C4-2B (cell line): ENCODE data around the gene RASD2.
"Not testable (repeated sequence)": the region's sequence is repeated elsewhere in the genome, so short reads cannot be mapped to it uniquely, and the experiment has no call there.

ENCODE experiments used
- H3K27ac ChIP-seq: fragments of 450-650 bp; 2 replicates; pipeline ENCODE4 v1.5.1; 2017
- ZFX ChIP-seq: fragments of 450-650 bp; IDR thresholded peaks from 2 replicates; pipeline ENCODE4 v1.6.1; 2017
- TF ChIP-seq, protein P1 (sequence below): fragments of 450-650 bp; conservative IDR thresholded peaks from 2 replicates; pipeline ENCODE4 v1.5.1; 2017; ENCODE audit warnings: mild to moderate bottlenecking

The RASD2 gene, protein sequence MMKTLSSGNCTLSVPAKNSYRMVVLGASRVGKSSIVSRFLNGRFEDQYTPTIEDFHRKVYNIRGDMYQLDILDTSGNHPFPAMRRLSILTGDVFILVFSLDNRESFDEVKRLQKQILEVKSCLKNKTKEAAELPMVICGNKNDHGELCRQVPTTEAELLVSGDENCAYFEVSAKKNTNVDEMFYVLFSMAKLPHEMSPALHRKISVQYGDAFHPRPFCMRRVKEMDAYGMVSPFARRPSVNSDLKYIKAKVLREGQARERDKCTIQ

DNA sequence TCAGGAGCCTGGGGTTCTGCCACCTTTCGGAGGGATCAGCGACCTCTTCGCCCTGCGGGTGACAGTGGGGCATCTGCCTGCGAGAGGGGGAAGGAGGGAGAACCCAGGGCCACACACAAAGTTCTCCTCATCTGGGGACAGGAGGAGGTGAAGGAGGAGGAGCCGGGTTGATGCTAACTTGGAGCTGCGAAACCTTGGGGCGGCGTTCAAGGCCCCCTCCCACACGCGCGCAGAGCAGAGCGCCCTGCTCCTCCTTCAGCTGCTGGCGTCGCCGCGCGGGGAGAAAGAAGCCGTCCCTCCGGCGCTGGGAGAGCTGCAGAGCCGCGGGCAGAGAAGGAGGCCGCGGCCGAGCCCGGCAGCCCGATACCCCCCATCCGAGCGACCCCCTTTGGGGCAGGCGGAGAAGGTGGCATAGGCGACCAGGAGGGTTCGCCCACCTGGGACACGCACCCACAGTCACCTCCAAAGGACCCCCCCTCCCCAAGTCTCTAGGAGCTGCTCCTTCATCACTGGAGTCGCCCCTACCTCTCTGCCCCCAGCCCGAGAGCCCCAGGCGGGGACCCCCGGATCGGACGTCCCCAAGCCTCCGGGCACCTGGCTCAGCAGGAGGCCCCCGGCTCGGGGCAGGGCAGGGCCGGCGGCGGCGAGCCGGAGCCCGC lies at the start of gene RASD2:
TSS of gene RASD2 (plus strand) at position 237 of the 659 bp plus-strand sequence. CDS start 5,979 bp downstream, outside the sequence.
- TF ChIP-seq, protein P1, sequence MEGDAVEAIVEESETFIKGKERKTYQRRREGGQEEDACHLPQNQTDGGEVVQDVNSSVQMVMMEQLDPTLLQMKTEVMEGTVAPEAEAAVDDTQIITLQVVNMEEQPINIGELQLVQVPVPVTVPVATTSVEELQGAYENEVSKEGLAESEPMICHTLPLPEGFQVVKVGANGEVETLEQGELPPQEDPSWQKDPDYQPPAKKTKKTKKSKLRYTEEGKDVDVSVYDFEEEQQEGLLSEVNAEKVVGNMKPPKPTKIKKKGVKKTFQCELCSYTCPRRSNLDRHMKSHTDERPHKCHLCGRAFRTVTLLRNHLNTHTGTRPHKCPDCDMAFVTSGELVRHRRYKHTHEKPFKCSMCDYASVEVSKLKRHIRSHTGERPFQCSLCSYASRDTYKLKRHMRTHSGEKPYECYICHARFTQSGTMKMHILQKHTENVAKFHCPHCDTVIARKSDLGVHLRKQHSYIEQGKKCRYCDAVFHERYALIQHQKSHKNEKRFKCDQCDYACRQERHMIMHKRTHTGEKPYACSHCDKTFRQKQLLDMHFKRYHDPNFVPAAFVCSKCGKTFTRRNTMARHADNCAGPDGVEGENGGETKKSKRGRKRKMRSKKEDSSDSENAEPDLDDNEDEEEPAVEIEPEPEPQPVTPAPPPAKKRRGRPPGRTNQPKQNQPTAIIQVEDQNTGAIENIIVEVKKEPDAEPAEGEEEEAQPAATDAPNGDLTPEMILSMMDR, result no peak
- peak within 1 kb of the TSS; percentile 47 for H3K27ac ChIP-seq

DNA sequence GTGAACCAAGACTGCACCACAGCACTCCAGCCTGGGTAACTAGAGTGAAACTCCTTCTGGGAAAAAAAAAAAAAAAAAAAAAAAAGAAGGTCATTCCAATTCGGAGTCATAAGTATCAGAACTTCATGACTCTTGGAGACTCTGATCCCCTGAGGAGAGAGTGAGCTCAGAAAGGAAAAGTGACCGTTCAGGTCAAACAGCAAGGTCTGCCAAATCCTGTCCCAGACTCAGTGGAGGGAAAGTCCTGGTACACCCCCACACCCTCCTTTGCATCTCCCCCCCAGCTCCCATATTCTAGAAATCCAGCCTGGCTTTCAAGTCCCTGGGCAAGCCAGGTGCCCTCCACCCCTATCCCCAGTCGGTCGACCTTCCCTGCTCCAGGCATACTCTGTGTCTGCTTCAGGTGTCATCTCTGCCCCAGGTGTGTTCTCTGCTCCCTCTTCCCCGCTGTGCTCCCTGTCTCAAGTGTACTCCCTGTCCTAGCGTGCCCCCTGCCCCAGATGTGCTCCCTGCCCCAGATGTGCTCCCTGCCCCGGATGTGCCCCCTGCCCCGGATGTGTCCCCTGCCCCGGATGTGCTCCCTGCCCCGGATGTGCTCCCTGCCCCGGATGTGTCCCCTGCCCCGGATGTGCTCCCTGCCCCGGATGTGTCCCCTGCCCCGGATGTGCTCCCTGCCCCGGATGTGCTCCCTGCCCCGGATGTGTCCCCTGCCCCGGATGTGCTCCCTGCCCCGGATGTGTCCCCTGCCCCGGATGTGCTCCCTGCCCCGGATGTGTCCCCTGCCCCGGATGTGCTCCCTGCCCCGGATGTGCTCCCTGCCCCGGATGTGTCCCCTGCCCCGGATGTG lies 49.3 kb upstream of the RASD2 start:
- not testable (repeated sequence) for H3K27ac ChIP-seq

DNA sequence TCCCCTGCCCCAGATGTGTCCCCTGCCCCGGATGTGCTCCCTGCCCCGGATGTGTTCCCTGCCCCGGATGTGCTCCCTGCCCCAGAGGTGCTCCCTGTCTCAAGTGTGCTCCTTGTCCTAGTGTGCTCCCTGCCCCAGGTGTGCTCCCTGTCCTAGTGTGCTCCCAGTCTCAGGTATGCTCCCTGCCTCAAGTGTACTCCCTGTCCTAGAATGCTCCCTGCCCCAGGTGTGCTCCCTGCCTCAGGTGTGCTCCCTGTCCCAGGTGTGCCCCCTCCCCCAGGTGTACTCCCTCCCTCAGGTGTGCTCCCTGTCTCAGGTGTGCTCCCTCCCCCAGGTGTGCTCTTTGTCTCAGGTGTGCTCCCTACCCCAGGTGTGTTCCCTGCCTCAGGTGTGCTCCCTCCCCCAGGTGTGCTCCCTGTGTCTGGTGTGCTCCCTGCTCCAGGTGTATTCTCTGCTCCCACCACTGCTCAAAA lies 48.7 kb upstream of the RASD2 start:
- TF ChIP-seq, protein P1, result no peak
- TF ChIP-seq ZFX, result no peak
- no peak overlapping the region for H3K27ac ChIP-seq

DNA sequence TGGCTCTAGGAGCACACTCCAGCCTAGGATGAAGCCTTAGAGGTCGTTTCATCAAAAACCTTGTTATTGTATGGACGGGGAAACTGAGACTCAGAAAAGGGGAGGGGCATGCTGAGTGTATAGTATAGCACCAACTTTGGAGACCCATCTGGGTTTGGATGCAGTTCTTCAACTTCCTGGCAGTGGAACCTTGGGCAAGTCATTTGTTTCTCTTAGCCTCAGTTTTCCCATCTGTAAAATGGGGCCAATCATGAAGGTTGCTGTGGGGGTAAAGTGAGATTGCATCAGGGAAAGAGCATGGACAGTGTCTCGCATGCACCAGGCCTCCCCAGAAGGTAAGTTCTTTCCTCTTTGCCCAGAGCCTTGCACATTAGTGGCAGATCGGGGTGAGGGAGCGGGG lies 47.6 kb upstream of the RASD2 start:
- no peak overlapping the region for H3K27ac ChIP-seq
- TF ChIP-seq ZFX, result no peak
- TF ChIP-seq, protein P1, result no peak

DNA sequence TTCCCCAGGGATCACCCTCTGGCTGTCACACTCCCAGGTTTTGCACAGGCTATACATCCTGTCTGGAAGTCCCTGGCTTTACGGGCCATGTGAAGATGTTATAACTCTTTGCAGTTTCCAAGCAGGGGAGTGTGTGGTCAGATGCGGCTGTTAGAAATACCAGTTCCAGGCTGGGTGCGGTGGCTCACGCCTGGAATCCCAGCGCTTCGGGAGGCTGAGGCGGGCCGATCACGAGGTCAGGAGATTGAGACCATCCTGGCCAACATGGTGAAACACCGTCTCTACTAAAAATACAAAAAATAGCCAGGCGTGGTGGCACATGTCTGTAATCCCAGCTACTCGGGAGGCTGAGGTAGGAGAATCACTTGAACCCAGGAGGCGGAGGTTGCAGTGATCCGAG lies 44.9 kb upstream of the RASD2 start:
- not testable (repeated sequence) for H3K27ac ChIP-seq

DNA sequence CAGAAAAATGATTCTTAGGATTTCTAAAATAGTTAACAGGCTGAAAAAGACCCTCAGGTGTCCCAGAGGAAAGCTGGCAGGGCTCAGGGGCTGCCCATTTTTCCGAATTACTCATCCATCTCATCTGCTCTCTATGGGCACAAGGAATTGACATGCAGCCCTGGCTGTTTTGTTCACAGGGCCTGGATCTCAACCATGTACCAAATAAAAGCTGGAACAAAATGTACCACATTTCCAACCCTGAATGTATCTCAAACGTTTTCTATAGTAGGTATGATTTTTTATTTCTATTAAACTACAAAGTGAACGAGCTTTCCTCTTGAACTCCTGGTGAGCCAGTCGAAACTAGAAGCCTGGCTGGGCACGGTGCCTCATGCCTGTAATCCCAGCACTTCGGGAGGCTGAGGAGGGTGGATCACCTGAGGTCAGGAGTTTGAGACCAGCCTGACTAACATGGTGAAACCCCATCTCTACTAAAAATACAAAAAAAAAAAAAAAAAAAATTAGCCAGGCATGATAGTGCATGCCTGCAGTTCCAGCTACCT lies 43.8 kb upstream of the RASD2 start:
- TF ChIP-seq ZFX, result no peak
- TF ChIP-seq, protein P1, result no peak
- H3K27ac ChIP-seq, result no peak overlapping the region

DNA sequence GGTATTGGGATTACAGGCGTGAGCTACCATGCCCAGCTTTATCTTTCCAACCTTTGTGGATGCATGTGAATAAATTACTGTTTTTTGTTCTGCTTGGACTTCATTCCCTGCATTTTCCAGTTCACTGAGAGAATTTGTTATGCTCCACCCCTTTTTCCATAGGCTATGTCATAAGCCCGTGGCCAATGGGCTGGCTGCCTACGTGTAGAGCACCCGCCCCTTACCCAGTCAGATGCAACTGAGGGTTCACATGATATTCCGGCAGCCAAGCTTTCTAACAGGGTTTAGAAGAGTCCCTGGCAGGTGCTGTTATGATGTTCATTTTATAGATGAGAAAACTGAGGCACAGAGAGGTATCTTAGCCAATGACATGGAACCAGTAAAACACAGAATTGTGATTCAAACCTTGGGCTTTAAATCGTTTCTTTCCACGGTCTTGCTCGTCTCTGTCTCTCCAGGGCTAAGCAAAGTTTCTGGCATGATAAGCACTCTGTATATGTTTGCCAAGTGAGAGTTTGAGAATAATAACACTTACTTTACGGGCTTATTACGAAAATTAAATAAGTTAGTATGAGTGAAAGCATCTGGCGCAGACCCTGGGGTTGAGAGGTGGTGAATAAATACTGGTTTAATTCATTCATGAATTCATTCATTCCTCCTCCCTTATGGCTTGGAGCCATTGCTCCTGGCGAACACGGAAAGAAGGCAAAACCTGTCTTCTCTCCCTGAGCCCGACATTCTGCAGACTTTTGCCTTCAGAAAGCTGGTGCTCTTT lies 42.4 kb upstream of the RASD2 start:
- H3K27ac ChIP-seq, result no peak overlapping the region
- TF ChIP-seq, protein P1, result no peak
- no peak for TF ChIP-seq ZFX
